HG02885 (cell line): ENCODE results near the gene ARL8A.
"Not testable (repeated sequence)": the region's sequence is repeated elsewhere in the genome, so short reads cannot be mapped to it uniquely, and the experiment has no call there.

Source experiments
- ATAC-seq: cut with Tn5 transposase; IDR thresholded peaks from one replicate; pipeline ENCODE4 v1.9.1; 2021; ENCODE audit warnings: mild to moderate bottlenecking; ENCODE audit not compliant: unreplicated experiment, poor library complexity

The ARL8A gene

GRCh38 chr1:202160377-202160940, 15.9 kb upstream of the ARL8A start, which contains the start of gene PTPN7:
PTPN7 (minus strand) TSS chr1:202160602; CDS start chr1:202159402, 1,200 bp downstream.
- ATAC-seq = peak; percentile 46

- no peak for ATAC-seq
These were observed 15.2 kb upstream of the ARL8A start for GRCh38 chr1:202159534-202160371.

- ATAC-seq = no peak
These were observed 14.4 kb upstream of the ARL8A start for GRCh38 chr1:202158810-202159533.

- ATAC-seq = no peak
These were observed 13.4 kb upstream of the ARL8A start for GRCh38 chr1:202157945-202158344.

GRCh38 chr1:202156590-202156989, 12.1 kb upstream of the ARL8A start:
- ATAC-seq = no peak

- ATAC-seq = no peak
These were observed 11.0 kb upstream of the ARL8A start for GRCh38 chr1:202155478-202156021.

GRCh38 chr1:202154766-202155477, 10.4 kb upstream of the ARL8A start:
- ATAC-seq = no peak

- ATAC-seq = no peak
These were observed 9.7 kb upstream of the ARL8A start for GRCh38 chr1:202154148-202154765.

GRCh38 chr1:202153284-202153683, 8.7 kb upstream of the ARL8A start:
- ATAC-seq = no peak

GRCh38 chr1:202152399-202152798, 7.9 kb upstream of the ARL8A start:
- no peak for ATAC-seq

GRCh38 chr1:202151045-202151444, 6.5 kb upstream of the ARL8A start:
- ATAC-seq = no peak

- ATAC-seq = no peak
These were observed 6.1 kb upstream of the ARL8A start for GRCh38 chr1:202150602-202151001.

- ATAC-seq = no peak
These were observed 5.7 kb upstream of the ARL8A start for GRCh38 chr1:202150187-202150586.

- no peak for ATAC-seq
These were observed 5.0 kb upstream of the ARL8A start for GRCh38 chr1:202149566-202149965.

- ATAC-seq = no peak
These were observed 3.9 kb upstream of the ARL8A start for GRCh38 chr1:202148391-202148790.

GRCh38 chr1:202146993-202147392, 2.5 kb upstream of the ARL8A start:
- ATAC-seq = no peak

GRCh38 chr1:202146279-202146678, 1.7 kb upstream of the ARL8A start:
- no peak for ATAC-seq

GRCh38 chr1:202145744-202146140, 1.2 kb upstream of the ARL8A start:
- not testable (repeated sequence) for ATAC-seq

- no peak for ATAC-seq
These were observed 669 bp upstream of the ARL8A start for GRCh38 chr1:202145068-202145743.
